CD4-positive, alpha-beta T cell (primary cell): ENCODE data around the gene TLR8. TPM values are rescaled to one million over a fixed set of nuclear protein-coding genes. Genes with fewer than 3 reads are reported as not detected.

Experiments
- ATAC-seq: fragments of 200-7000 bp; cut with Tn5 transposase; one replicate; pipeline ENCODE4 v1.10.0; 2022; ENCODE audit warnings: mild to moderate bottlenecking; ENCODE audit not compliant: poor library complexity
- CTCF ChIA-PET: fragments of 350-600 bp; sonication (Branson Sonifier 250); formaldehyde crosslinking; loops from one replicate; lab custom pipeline; 2021; ENCODE audit warnings: antibody characterized with exemption, inconsistent platforms; lab: Charles Lee
- POLR2A ChIA-PET: fragments of 350-600 bp; sonication (Branson Sonifier 250); formaldehyde crosslinking; loops from one replicate; lab custom pipeline; 2021; ENCODE audit warnings: antibody characterized with exemption, inconsistent platforms; lab: Charles Lee
- DNase-seq, 14 experiments: peaks; one replicate each; pipeline ENCODE4 v3.0.0-alpha.2; 2013 to 2020; ENCODE audit warnings: mixed read lengths in 2 of 14
- H3K27ac ChIP-seq, 2 donors: one replicate each; pipeline versions ENCODE4 v1.5.1 to v1.7.0; 2013; ENCODE audit warnings: low read length in 2 of 2, low read depth in 1 of 2, mild to moderate bottlenecking in 1 of 2
- H3K27me3 ChIP-seq, 2 experiments: 1 replicate in 1 of 2; 2 replicates in 1 of 2; pipeline versions ENCODE4 v1.6.1 to v1.7.0; 2013; ENCODE audit warnings: low read length in 2 of 2, control low read depth in 1 of 2, mild to moderate bottlenecking in 1 of 2, moderate library complexity in 1 of 2; ENCODE audit not compliant: insufficient read depth in 2 of 2, control insufficient read depth in 1 of 2
- H3K36me3 ChIP-seq: one replicate; pipeline ENCODE4 v1.6.1; 2013; ENCODE audit warnings: low read length, control low read depth; ENCODE audit not compliant: insufficient read depth
- H3K4me1 ChIP-seq: one replicate; pipeline ENCODE4 v1.6.1; 2013; ENCODE audit warnings: low read length, control low read depth; ENCODE audit not compliant: insufficient read depth
- H3K4me3 ChIP-seq: one replicate; pipeline ENCODE4 v1.5.1; 2013; ENCODE audit warnings: mild to moderate bottlenecking, low read length, moderate library complexity
- H3K9me3 ChIP-seq, 2 experiments: 1 replicate in 1 of 2; 2 replicates in 1 of 2; pipeline versions ENCODE4 v1.6.1 to v1.7.0; 2013; ENCODE audit warnings: low read length in 2 of 2, mild to moderate bottlenecking in 2 of 2, control low read depth in 1 of 2, moderate library complexity in 1 of 2; ENCODE audit not compliant: control insufficient read depth in 1 of 2, insufficient read depth in 1 of 2
- H3K27ac Mint-ChIP-seq: one replicate; pipeline ENCODE4 v1.8.0; 2020; ENCODE audit warnings: mixed read lengths
- H3K27me3 Mint-ChIP-seq: one replicate; pipeline ENCODE4 v1.8.0; 2021; ENCODE audit warnings: mixed read lengths
- H3K36me3 Mint-ChIP-seq: one replicate; pipeline ENCODE4 v1.8.0; 2021; ENCODE audit warnings: low read depth, mixed read lengths
- H3K4me1 Mint-ChIP-seq: one replicate; pipeline ENCODE4 v1.8.0; 2021; ENCODE audit warnings: low read depth, mixed read lengths
- H3K4me3 Mint-ChIP-seq: one replicate; pipeline ENCODE4 v1.8.0; 2020; ENCODE audit warnings: mild to moderate bottlenecking, mixed read lengths
- H3K9me3 Mint-ChIP-seq: one replicate; pipeline ENCODE4 v1.8.0; 2020; ENCODE audit warnings: mixed read lengths
- CTCF ChIP-seq: fragments of 200-600 bp; IDR thresholded peaks from one replicate; pipeline ENCODE4 v1.8.0; 2022; ENCODE audit warnings: antibody characterized with exemption, mild to moderate bottlenecking
- intact Hi-C, 2 experiments: fragments of 100-400 bp; cut with DNase I in 1 of 2; cut with micrococcal nuclease in 1 of 2; formaldehyde crosslinking; loops; one replicate each; pipeline versions ENCODE4 v1.15.1 to v1.9.0; 2023 to 2025; cut with DNase I, micrococcal nuclease
- total RNA-seq, 174 experiments: library from RNA in 2 of 174; stranded (reverse) in 2 of 174; gene quantifications; one replicate each; pipeline ENCODE4 v1.2.3 and lab custom pipeline; 2021 to 2026

Gene TLR8
- total RNA-seq, 2 experiments from 2014 or later: 0.08 TPM

GRCh38 chrX:12930150-12930549 lies 23.7 kb downstream of the TLR8 start:
- Mint-ChIP-seq H3K4me1 (no peaks in the 10 kb centered on the region), H3K36me3 (no peaks in the 10 kb centered on the region), H3K4me3 (no peak overlapping the region), H3K27ac (no peak overlapping the region), H3K27me3 (no peaks in the 10 kb centered on the region), H3K9me3 (no peaks in the 10 kb centered on the region)
- H3K9me3 ChIP-seq: no peaks in the 10 kb centered on the region
- intact Hi-C loops: no loop called here
- H3K4me3 ChIP-seq: no peak overlapping the region
- H3K36me3 ChIP-seq: no peaks in the 10 kb centered on the region
- H3K4me1 ChIP-seq: no peaks in the 10 kb centered on the region
- no peaks in the 10 kb centered on the region for H3K27me3 ChIP-seq
- ChIA-PET POLR2A (interaction anchor here (0.5 to 0.6 kb wide), 2 partner anchors 137 to 151 kb away, joined by 3 read pairs; no protein-coding TSS in a partner anchor), CTCF (no interaction called here)
- no peak overlapping the region for H3K27ac ChIP-seq
- TF ChIP-seq CTCF: no peak
- DNase-seq: no peak
- ATAC-seq: no peak

GRCh38 chrX:12932244-12932643 lies 25.8 kb downstream of the TLR8 start:
- no peak for TF ChIP-seq CTCF
- H3K4me1 Mint-ChIP-seq: no peaks in the 10 kb centered on the region
- H3K27me3 Mint-ChIP-seq: no peaks in the 10 kb centered on the region
- H3K27me3 ChIP-seq: no peaks in the 10 kb centered on the region
- intact Hi-C loops: no loop called here
- ChIA-PET POLR2A (no interaction called here), CTCF (no interaction called here)
- no peaks in the 10 kb centered on the region for H3K36me3 Mint-ChIP-seq
- no peaks in the 10 kb centered on the region for H3K9me3 ChIP-seq
- no peaks in the 10 kb centered on the region for H3K9me3 Mint-ChIP-seq
- no peak overlapping the region for H3K4me3 Mint-ChIP-seq
- no peak overlapping the region for H3K27ac Mint-ChIP-seq
- no peak for ATAC-seq
- DNase-seq: no peak
- H3K4me1 ChIP-seq: no peaks in the 10 kb centered on the region
- no peak overlapping the region for H3K4me3 ChIP-seq
- H3K27ac ChIP-seq: no peak overlapping the region
- no peaks in the 10 kb centered on the region for H3K36me3 ChIP-seq

- Mint-ChIP-seq H3K36me3 (no peaks in the 10 kb centered on the region), H3K4me3 (no peak overlapping the region), H3K4me1 (no peaks in the 10 kb centered on the region), H3K27me3 (no peaks in the 10 kb centered on the region), H3K9me3 (no peaks in the 10 kb centered on the region), H3K27ac (no peak overlapping the region)
- Histone ChIP-seq H3K4me1 (no peaks in the 10 kb centered on the region), H3K9me3 (no peaks in the 10 kb centered on the region), H3K27me3 (no peaks in the 10 kb centered on the region), H3K36me3 (no peaks in the 10 kb centered on the region), H3K27ac (no peak overlapping the region), H3K4me3 (no peak overlapping the region)
- ChIA-PET CTCF (interaction anchor here (1.9 kb wide), 1 partner anchor 12 kb away, joined by 4 read pairs; no protein-coding TSS in a partner anchor), POLR2A (no interaction called here)
- ATAC-seq (no peak), DNase-seq (no peak)
- no peak for TF ChIP-seq CTCF
- intact Hi-C loops: no loop called here
Measured at GRCh38 chrX:12934850-12935249, 28.4 kb downstream of the TLR8 start.
